Measurements from ENCODE around the gene GDPGP1. TPM values are rescaled to one million over a fixed set of nuclear protein-coding genes. Genes with fewer than 3 reads are reported as not detected.

Gene GDPGP1
- total and polyA plus RNA-seq, 10 of the 15 experiments (the other 5 are each of a cell fraction or from before 2014, with no cell fraction given): 0.68 to 8.9 (median 3.0) TPM

DNA sequence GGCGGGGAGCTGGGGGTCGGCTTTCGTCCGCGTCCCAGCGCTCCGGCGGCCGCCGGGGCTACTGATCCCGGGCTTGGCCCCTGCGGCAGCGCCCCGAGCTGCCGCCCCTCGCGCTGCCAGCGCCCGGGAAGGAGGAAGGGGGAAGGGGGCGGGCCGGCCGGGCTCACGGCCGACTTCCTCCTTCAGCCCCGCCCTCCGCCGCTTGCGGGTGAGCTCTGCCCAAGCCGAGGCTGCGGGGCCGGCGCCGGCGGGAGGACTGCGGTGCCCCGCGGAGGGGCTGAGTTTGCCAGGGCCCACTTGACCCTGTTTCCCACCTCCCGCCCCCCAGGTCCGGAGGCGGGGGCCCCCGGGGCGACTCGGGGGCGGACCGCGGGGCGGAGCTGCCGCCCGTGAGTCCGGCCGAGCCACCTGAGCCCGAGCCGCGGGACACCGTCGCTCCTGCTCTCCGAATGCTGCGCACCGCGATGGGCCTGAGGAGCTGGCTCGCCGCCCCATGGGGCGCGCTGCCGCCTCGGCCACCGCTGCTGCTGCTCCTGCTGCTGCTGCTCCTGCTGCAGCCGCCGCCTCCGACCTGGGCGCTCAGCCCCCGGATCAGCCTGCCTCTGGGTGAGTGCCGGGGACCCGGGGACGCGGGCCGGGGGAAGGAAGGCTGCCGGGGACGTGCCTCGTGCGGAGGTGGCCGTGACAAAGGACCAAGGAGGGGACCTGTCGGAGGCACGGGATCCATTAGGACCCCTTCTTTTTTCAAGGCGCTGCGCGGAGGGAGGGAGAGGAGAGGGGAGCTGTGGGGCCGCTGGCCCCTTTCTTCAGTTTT, 32.7 kb upstream of the GDPGP1 start, which contains the start of gene SEMA4B (continued):
- TF ChIP-seq, protein P1, sequence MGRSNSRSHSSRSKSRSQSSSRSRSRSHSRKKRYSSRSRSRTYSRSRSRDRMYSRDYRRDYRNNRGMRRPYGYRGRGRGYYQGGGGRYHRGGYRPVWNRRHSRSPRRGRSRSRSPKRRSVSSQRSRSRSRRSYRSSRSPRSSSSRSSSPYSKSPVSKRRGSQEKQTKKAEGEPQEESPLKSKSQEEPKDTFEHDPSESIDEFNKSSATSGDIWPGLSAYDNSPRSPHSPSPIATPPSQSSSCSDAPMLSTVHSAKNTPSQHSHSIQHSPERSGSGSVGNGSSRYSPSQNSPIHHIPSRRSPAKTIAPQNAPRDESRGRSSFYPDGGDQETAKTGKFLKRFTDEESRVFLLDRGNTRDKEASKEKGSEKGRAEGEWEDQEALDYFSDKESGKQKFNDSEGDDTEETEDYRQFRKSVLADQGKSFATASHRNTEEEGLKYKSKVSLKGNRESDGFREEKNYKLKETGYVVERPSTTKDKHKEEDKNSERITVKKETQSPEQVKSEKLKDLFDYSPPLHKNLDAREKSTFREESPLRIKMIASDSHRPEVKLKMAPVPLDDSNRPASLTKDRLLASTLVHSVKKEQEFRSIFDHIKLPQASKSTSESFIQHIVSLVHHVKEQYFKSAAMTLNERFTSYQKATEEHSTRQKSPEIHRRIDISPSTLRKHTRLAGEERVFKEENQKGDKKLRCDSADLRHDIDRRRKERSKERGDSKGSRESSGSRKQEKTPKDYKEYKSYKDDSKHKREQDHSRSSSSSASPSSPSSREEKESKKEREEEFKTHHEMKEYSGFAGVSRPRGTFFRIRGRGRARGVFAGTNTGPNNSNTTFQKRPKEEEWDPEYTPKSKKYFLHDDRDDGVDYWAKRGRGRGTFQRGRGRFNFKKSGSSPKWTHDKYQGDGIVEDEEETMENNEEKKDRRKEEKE (IDR thresholded peaks at IDR 0.05): no peak
- TF ChIP-seq NFIC (IDR thresholded peaks at IDR 0.05; ENCODE audit: low read depth, low read length) (no peak), SREBF1 (IDR thresholded peaks at IDR 0.05; ENCODE audit: low read length) (no peak), SMARCA5 (IDR thresholded peaks at IDR 0.05) (no peak), FOS (IDR thresholded peaks at IDR 0.05; ENCODE audit: borderline replicate concordance, extremely low read depth, insufficient read length) (no peak), EP300 (IDR thresholded peaks at IDR 0.05; ENCODE audit: borderline replicate concordance in 1 of 2, control insufficient read depth in 1 of 2, low read depth in 2 of 2, low read length in 2 of 2) (no peak), TBL1XR1 (IDR thresholded peaks at IDR 0.05; ENCODE audit: low read depth, low read length) (no peak), WRNIP1 (IDR thresholded peaks at IDR 0.05; ENCODE audit: borderline replicate concordance, low read depth, low read length) (no peak), LARP7 (IDR thresholded peaks at IDR 0.05) (peak; percentile 93), MEF2A (IDR thresholded peaks at IDR 0.05; ENCODE audit: insufficient read depth, low read depth, low read length) (no peak), RBBP5 (conservative IDR thresholded peaks at IDR 0.05) (no peak), RFX5 (IDR thresholded peaks at IDR 0.05; ENCODE audit: low read depth, low read length) (no peak), IKZF1 (conservative IDR thresholded peaks at IDR 0.05) (peak; percentile 60; the same call in 1 of the 2 replicates), CBX3 (IDR thresholded peaks at IDR 0.05; ENCODE audit: borderline replicate concordance, low read depth) (no peak), ETV6 (conservative IDR thresholded peaks at IDR 0.05 in 1 of 2, IDR thresholded peaks at IDR 0.05 in 1 of 2; ENCODE audit: borderline replicate concordance in 1 of 2, low read depth in 1 of 2) (no peak), SUZ12 (IDR thresholded peaks at IDR 0.05; ENCODE audit: unreplicated experiment) (no peak), EGR1 (IDR thresholded peaks at IDR 0.05; ENCODE audit: borderline replicate concordance in 1 of 2, low read depth in 2 of 2, low read length in 2 of 2) (no peak), DPF2 (IDR thresholded peaks at IDR 0.05) (peak; percentile 67), CHD2 (IDR thresholded peaks at IDR 0.05; ENCODE audit: borderline replicate concordance, low read depth, low read length) (no peak), IKZF2 (IDR thresholded peaks at IDR 0.05) (no peak), KDM1A (IDR thresholded peaks at IDR 0.05; ENCODE audit: borderline replicate concordance) (no peak)
- TF ChIP-seq, protein P2, sequence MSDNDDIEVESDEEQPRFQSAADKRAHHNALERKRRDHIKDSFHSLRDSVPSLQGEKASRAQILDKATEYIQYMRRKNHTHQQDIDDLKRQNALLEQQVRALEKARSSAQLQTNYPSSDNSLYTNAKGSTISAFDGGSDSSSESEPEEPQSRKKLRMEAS (IDR thresholded peaks at IDR 0.05; ENCODE audit: low read depth, low read length): no peak
- TF ChIP-seq, protein P3, sequence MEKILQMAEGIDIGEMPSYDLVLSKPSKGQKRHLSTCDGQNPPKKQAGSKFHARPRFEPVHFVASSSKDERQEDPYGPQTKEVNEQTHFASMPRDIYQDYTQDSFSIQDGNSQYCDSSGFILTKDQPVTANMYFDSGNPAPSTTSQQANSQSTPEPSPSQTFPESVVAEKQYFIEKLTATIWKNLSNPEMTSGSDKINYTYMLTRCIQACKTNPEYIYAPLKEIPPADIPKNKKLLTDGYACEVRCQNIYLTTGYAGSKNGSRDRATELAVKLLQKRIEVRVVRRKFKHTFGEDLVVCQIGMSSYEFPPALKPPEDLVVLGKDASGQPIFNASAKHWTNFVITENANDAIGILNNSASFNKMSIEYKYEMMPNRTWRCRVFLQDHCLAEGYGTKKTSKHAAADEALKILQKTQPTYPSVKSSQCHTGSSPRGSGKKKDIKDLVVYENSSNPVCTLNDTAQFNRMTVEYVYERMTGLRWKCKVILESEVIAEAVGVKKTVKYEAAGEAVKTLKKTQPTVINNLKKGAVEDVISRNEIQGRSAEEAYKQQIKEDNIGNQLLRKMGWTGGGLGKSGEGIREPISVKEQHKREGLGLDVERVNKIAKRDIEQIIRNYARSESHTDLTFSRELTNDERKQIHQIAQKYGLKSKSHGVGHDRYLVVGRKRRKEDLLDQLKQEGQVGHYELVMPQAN (conservative IDR thresholded peaks at IDR 0.05): peak; percentile 62; the same call in 1 of the 2 replicates
- TF ChIP-seq, protein P4, sequence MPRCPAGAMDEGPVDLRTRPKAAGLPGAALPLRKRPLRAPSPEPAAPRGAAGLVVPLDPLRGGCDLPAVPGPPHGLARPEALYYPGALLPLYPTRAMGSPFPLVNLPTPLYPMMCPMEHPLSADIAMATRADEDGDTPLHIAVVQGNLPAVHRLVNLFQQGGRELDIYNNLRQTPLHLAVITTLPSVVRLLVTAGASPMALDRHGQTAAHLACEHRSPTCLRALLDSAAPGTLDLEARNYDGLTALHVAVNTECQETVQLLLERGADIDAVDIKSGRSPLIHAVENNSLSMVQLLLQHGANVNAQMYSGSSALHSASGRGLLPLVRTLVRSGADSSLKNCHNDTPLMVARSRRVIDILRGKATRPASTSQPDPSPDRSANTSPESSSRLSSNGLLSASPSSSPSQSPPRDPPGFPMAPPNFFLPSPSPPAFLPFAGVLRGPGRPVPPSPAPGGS (IDR thresholded peaks at IDR 0.05; ENCODE audit: borderline replicate concordance, insufficient read depth, low read depth, low read length, poor library complexity, severe bottlenecking): no peak
